Heart left ventricle (tissue), 16 donors: ENCODE results near the gene GSK3A. TPM values are rescaled to one million over a fixed set of nuclear protein-coding genes. Genes with fewer than 3 reads are reported as not detected.

Experiments used
- ATAC-seq, 4 donors: fragments of 200-7000 bp; cut with Tn5 transposase; one replicate each; pipeline ENCODE4 v1.9.1; 2020 to 2022; ENCODE audit warnings: moderate library complexity in 4 of 4, mild to moderate bottlenecking in 3 of 4, moderate number of reproducible peaks in 1 of 4
- DNase-seq, 5 donors: peaks; one replicate each; pipeline ENCODE4 v3.0.0-alpha.2; 2020
- H3K27ac ChIP-seq, 12 donors: fragments of 200-600 bp; sonication (generic) in 4 of 12; one replicate each; pipeline versions ENCODE4 v1.5.0 to v1.8.0; 2016 to 2022; ENCODE audit warnings: mild to moderate bottlenecking in 2 of 12
- H3K27me3 ChIP-seq, 9 donors: fragments of 200-600 bp; sonication (generic) in 2 of 9; one replicate each; pipeline versions ENCODE4 v1.5.1 to v1.8.0; 2016 to 2022; ENCODE audit warnings: mild to moderate bottlenecking in 3 of 9
- H3K36me3 ChIP-seq, 9 donors: fragments of 200-600 bp; sonication (generic) in 2 of 9; one replicate each; pipeline versions ENCODE4 v1.5.0 to v1.8.0; 2018 to 2022; ENCODE audit warnings: mild to moderate bottlenecking in 2 of 9
- H3K4me1 ChIP-seq, 12 donors: fragments of 200-600 bp; sonication (generic) in 4 of 12; one replicate each; pipeline versions ENCODE4 v1.5.0 to v1.8.0; 2016 to 2022; ENCODE audit warnings: mild to moderate bottlenecking in 3 of 12
- H3K4me3 ChIP-seq, 12 donors: fragments of 200-600 bp; sonication (generic) in 4 of 12; one replicate each; pipeline versions ENCODE4 v1.5.0 to v1.8.0; 2017 to 2022; ENCODE audit warnings: mild to moderate bottlenecking in 9 of 12, moderate library complexity in 4 of 12
- H3K9me3 ChIP-seq, 12 donors: fragments of 200-600 bp; sonication (generic) in 4 of 12; one replicate each; pipeline versions ENCODE4 v1.5.0 to v1.8.0; 2016 to 2022; ENCODE audit warnings: mild to moderate bottlenecking in 1 of 12
- POLR2A ChIP-seq, 2 donors: fragments of 450-650 bp; IDR thresholded peaks; one replicate each; pipeline ENCODE4 v1.6.1; 2017; ENCODE audit warnings: antibody characterized with exemption in 2 of 2, mild to moderate bottlenecking in 2 of 2, moderate library complexity in 2 of 2
- WGBS, 4 donors: extraction: QIAGEN DNeasy Blood & Tissue Kit in 2 of 4; methylation state at CpG; one replicate each; pipeline versions ENCODE4 v1.1.5 to v1.1.7; 2013 to 2018; 5-methylcytosine and 5-hydroxymethylcytosine counted together
- intact Hi-C, 10 donors: fragments of 100-400 bp; cut with DNase I; formaldehyde crosslinking; loops; one replicate each; pipeline versions ENCODE4 v1.11.1 to v1.14.2; 2022
- polyA plus RNA-seq, 2 donors: library from polyadenylated mRNA; stranded (reverse); fragments of 200-250 nt; gene quantifications; one replicate each; pipeline ENCODE4 v1.2.3, GENCODE V29; 2013
- total RNA-seq, 9 donors: library from RNA; depleted of rRNA in 2 of 9; stranded (reverse); fragments of >200 nt in 2 of 9; fragmentation: NEBNext Ultra II Directional in 3 of 9; extraction: Animal tissue kit (Norgen Biotek cat#: 25700) in 3 of 9; gene quantifications; one replicate each; pipeline versions ENCODE4 v1.1.0 to v1.2.4, GENCODE V29; 2016 to 2023
- TF ChIP-seq, protein P1 (sequence below), 12 donors: fragments of 200-600 bp; sonication (generic) in 4 of 12; IDR thresholded peaks; one replicate each; pipeline versions ENCODE4 v1.5.0 to v1.8.0; 2018 to 2022; ENCODE audit warnings: antibody characterized with exemption in 12 of 12, mild to moderate bottlenecking in 5 of 12
- donor health status: ischemic (EF 13 %, LVEDD 7.1; RV severe dilation, severe dysfunction).
- donor health status: healthy with polysubstance abuse.
- donor health status: DM: no; HTN: yes; CAD: no.
- donor health status: DM: no; HTN: no; CAD: no.
- donor health status: ischemic (EF 25% LVEDD 6.9; RV normal size, moderate dysfunction).
- donor health status: ischemic (EF 25% LVEDD 5.7; RV mildly dilated, moderate dysfunction).
- donor health status: healthy.
- donor health status: DM: yes; HTN: yes; CAD: no.
- donor health status: ischemic (EF 35%, LVEDD 5.7; RV mildly dilated, moderate dysfunction).
- donor health status: nonischemic (EF 11% LVEDD 7.7; RV severe dilation, severe dysfunction).
- donor health status: DM: yes; HTN: yes; CAD: no.
- donor health status: PGD.
- donor health status: ischemic (EF 29% LVEDD 5.4; RV normal size, mild dysfunction).
- donor health status: nonischemic (EF 23%, LVEDD 6.1; RV moderate dilation, normal function).

The GSK3A gene
- total and polyA plus RNA-seq, 11 donors, result 22.5 to 76.5 (median 38.8) TPM

DNA sequence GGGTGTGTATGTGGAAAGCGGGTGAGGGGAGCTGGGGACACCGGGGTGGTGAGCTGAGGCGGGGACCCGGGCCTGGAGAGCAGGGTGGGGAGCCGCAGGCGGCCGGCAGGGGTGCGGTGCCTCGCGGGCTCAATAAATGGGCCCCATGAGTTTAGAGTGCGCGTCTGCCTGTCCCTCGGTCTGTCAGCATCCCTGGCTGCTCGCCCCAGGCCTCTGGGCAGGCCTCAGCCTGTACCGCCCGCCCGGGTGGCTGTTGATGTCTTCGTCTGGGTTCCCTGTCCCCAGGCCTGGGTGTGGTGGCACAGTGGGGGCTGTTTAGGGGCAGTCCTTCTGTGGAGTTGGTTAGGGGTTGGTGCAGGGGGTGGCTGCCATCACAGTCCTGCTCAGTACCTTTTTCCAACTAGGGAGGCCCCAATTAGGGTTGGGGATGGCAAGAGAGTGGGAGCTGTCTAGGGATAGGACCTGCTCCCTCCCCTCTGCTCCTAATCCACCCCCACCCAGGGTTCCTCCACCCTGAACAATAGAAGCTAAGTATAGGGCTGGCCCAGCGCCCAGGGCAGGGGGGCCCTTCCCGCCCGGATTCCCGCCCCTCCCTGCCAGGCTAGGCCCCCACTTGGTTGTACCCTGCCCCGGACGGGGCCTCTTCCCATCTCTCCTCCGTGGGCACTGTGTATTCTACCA is 38.9 kb upstream of the GSK3A start:
- Histone ChIP-seq H3K9me3 (no peaks in the 10 kb centered on the region), H3K36me3 (peaks cover 0 to 4% (median 0%) of the 10 kb centered on the region in 9 donors), H3K27ac (peak overlapping the region; percentile 95 to 100 (median 96)), H3K27me3 (no peaks in the 10 kb centered on the region), H3K4me1 (peaks cover 30 to 89% (median 77%) of the 10 kb centered on the region in 12 donors), H3K4me3 (peak overlapping the region; percentile 51 to 97 (median 78))
- DNase-seq (peak in 4 of 5 donors; percentile 76 to 88 (median 80)), ATAC-seq (peak; percentile 1 to 49 (median 4))
- WGBS, 4 donors, result 3 to 10% (median 4%) methylated on average over 4 to 25 of the region's 25 CpGs
- TF ChIP-seq, protein P1, sequence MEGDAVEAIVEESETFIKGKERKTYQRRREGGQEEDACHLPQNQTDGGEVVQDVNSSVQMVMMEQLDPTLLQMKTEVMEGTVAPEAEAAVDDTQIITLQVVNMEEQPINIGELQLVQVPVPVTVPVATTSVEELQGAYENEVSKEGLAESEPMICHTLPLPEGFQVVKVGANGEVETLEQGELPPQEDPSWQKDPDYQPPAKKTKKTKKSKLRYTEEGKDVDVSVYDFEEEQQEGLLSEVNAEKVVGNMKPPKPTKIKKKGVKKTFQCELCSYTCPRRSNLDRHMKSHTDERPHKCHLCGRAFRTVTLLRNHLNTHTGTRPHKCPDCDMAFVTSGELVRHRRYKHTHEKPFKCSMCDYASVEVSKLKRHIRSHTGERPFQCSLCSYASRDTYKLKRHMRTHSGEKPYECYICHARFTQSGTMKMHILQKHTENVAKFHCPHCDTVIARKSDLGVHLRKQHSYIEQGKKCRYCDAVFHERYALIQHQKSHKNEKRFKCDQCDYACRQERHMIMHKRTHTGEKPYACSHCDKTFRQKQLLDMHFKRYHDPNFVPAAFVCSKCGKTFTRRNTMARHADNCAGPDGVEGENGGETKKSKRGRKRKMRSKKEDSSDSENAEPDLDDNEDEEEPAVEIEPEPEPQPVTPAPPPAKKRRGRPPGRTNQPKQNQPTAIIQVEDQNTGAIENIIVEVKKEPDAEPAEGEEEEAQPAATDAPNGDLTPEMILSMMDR (IDR thresholded peaks at IDR 0.05), result peak in 1 of 12 donors; percentile 9
- TF ChIP-seq POLR2A (IDR thresholded peaks at IDR 0.05), result peak in 1 of 2 donors; percentile 52
- intact Hi-C loops, result loop anchor here in 3 of 10 donors (1.0 to 5.0 kb wide), 3 partner anchors 26 to 39 kb away; partner anchors contain the start of genes ERF (in 1 of the 3) and GSK3A (in 1 of the 3)

DNA sequence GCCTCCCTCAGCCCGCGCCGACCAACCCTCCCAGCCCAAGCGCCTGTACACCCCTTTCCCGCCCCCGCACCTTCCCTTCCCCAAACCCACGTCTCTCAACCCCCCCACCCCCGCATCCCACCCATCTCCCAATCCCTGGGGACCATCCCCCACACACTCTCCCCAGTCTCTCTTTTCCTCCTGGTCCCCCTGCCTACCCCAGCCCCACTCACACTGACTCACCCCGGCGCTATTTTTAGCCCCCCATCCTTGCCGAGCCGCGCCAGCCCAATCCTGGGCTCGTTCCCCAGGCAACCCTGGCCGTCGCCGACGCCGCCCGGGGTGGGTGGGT is 38.4 kb upstream of the GSK3A start:
- no peaks in the 10 kb centered on the region for H3K27me3 ChIP-seq
- intact Hi-C loops, result loop anchor here in 3 of 10 donors (1.0 to 5.0 kb wide), 3 partner anchors 26 to 38 kb away; partner anchors contain the start of genes ERF (in 1 of the 3) and GSK3A (in 1 of the 3)
- peak in 3 of 4 donors; percentile 24 to 44 (median 32) for ATAC-seq
- DNase-seq, result peak in 2 of 5 donors; percentile 75 to 80
- H3K4me3 ChIP-seq, result peak overlapping the region; percentile 51 to 97 (median 78)
- no peaks in the 10 kb centered on the region for H3K9me3 ChIP-seq
- H3K27ac ChIP-seq, result peak overlapping the region; percentile 95 to 100 (median 96)
- H3K4me1 ChIP-seq, result peaks cover 27 to 89% (median 77%) of the 10 kb centered on the region in 12 donors
- peaks cover 0 to 7% (median 0%) of the 10 kb centered on the region in 9 donors for H3K36me3 ChIP-seq
- TF ChIP-seq, protein P1 (IDR thresholded peaks at IDR 0.05), result no peak
- TF ChIP-seq POLR2A (IDR thresholded peaks at IDR 0.05), result no peak
- 0 to 1% (median 0%) methylated on average over 16 to 20 of the region's 20 CpGs for WGBS, 4 donors

DNA sequence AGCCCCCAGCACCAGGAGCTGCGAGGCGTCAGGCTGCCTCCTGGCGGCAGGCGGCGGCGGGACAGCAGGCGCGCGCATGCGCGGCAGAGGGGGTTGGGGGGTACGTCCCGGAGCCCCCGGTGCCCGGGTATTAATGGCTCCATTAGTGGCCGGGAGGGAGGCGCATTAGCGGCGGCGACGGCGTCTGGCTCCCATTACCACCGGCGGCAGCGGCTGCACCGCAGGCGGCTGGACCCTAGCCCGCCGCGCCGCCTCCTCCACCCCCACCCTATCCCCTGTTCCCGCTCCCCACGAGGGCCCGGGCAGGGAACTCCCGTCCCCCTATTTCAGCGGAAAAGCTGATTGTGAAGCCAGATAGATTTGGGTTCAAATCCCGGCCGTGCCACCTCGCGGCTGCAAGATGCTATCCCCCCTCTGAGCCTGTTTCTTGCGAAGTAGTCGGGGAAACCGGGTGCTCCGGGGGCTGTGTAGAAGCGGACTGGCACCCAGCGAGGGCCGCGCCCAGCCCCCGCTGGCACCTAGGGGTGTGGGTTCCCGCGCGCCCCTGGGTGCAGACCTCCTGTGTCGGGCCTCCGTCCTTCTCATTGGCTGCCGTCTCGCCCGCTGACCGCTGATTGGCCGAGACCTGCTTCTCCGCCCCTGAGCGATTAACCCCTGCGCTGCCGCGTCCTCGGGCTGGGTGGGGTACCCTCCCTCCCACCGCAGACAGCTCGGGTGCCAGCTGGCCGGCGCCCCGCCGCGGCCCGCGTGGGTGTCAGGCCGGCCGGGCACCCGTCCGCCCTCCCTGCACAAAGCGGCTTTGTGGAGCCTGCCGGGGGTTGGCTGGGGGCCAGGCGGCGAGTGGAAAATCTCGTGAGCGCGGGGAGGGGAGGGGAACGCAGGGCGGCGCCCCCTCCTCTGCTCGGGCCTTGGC is 37.8 kb upstream of the GSK3A start:
- H3K4me3 ChIP-seq, result peak overlapping the region; percentile 51 to 97 (median 78)
- H3K9me3 ChIP-seq, result no peaks in the 10 kb centered on the region
- peaks cover 25 to 89% (median 77%) of the 10 kb centered on the region in 12 donors for H3K4me1 ChIP-seq
- peak; percentile 31 to 74 (median 58) for ATAC-seq
- DNase-seq, result peak; percentile 94 to 96 (median 95)
- WGBS, 4 donors, result 0 to 1% (median 0%) methylated on average over 51 to 89 of the region's 89 CpGs
- H3K36me3 ChIP-seq, result peaks cover 0 to 10% (median under 1%) of the 10 kb centered on the region in 9 donors
- intact Hi-C loops, result loop anchor here in 8 of 10 donors (1.0 to 5.0 kb wide), 4 partner anchors 25 to 38 kb away; partner anchors contain the start of genes ERF (in 1 of the 8) and GSK3A (in 1 of the 8)
- H3K27ac ChIP-seq, result peak overlapping the region; percentile 95 to 100 (median 96)
- no peaks in the 10 kb centered on the region for H3K27me3 ChIP-seq
- TF ChIP-seq, protein P1 (IDR thresholded peaks at IDR 0.05), result peak; percentile 82 to 98 (median 92)
- peak in 1 of 2 donors; percentile 51 for TF ChIP-seq POLR2A (IDR thresholded peaks at IDR 0.05)
